ENCODE data around the gene UBAC2. TPM values are rescaled to one million over a fixed set of nuclear protein-coding genes. Genes with fewer than 3 reads are reported as not detected.

Gene UBAC2
- total RNA-seq, 1 experiment from 2014 or later, result 52.4 TPM

DNA sequence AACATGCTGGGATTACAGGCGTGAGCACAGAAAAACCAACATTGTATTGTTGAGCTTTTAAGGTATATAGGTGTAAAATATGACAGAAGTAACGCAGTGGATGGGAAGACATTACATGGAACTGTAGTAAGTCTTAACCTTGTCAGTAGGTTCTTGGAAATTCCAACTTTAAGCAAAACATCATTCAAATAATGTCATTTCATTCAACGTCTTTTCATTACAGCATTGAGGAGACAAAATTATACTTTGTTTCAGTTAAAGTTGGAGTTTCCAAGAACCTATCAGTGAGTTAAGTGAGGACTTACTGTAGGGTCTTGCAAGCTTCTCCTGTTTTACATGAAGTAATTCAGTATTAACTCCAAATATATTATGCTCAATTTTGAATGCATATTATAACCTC, 133.6 kb downstream of the UBAC2 start:
- DNase-seq (ENCODE audit: low read depth), result no peak

DNA sequence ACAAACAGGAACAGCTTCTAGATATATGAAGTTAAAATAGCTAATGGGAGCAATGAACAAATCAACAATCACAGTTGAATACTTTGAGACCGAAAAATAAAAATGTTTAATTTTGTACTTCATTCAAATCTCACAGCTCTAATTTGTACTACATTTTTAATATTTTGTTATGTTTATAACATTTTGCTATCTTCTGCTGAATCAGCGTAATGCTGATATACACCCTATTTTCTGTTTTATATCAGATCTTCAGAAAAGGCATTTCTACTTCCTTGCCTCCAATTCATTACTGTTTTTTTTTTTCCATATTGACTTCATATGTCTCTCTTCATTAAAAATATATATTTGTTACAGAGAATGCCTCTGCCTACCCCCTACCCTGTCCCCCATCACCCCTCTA, 134.4 kb downstream of the UBAC2 start:
- no peak for DNase-seq (ENCODE audit: low read depth)

DNA sequence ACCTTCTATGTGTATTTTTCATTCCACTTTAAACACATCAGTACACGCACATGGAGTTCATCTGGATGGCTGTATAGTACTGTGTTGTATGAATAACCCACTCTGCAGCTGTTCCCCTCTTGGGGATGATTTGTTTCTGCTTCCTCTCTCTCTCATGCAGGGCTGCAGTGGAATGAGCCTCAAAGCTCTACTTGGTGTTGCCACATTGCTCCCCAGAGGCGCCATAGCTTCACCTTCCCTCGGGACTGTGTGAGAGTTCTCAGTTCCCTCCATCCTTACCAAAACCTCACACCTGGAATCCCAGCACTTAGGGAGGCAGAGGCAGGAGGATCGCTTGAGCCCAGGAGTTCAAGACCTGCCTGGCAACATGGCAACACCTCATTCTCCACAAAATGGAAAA, 134.9 kb downstream of the UBAC2 start:
- no peak for DNase-seq (ENCODE audit: low read depth)

DNA sequence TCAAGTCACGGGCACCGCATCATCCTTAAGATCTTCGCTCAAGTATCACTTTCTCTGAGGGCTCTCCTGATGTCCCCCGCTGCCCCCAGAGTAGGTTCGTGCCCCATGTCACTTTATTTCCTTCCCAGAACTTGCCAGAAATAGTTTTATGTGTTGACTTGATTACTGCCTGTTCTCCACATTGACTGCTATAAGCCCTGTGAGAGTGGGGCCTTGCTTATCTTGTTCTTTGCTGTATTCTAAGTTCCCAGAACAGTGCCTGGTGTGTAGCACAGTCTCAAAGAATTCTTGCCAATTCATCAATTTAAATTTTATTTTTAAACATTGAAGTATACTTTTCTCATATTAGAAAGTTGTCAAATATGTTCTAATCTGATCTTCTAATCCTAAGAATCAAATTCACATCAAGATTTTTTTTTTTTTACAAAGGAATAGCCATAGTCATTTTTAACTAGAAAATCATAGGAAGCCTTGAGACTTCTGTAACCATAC, 138.6 kb downstream of the UBAC2 start:
- DNase-seq (ENCODE audit: low read depth), result no peak

DNA sequence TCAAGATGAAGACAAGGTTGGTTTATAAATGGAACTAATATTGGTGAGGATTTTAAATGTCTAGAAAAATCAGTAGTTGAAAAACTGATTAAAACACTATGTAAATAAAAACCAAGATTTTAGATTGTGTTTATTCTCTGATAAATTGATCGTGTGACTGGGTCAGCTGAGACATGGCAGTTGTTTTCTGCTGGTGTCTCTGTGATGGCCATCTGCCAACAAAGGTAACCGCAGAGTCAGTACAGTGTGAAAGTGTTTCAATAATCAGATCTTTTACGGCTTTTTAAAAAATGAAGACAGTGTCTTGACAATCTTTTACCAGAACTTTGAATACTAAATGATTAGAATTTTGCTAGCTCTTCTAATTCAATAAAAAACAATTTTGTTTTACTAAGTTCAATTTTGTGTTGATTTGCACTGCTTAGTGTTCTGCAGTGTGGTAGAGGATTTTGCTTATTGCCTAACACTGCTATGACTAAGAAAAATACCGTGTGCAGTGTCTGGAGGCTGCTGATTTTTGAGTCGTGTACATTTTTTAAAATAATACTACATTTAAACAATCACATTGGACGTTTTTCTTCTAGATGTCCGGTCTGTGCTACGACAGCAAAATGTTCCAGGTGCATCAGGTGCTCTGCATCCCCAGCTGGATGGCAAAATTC, 139.2 kb downstream of the UBAC2 start:
- no peak for DNase-seq (ENCODE audit: low read depth)

DNA sequence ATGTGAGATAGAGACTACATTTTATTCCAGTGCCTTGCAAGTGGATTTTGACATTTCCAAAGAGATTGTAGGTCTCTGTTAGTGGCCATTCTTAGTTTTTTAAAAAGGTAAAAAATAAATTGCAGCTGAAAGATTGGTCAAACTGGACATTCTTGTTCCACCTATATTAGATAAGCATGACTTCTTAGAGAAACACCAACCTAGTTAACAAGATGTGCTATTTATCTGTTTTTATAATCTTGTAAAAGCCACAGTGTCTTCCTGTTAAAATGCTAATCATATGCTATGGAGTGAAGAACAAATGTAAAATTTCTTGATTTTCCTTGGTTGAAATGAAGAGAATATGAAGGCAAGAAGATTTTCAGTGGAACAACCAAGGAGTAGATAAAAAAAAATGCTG, 140.0 kb downstream of the UBAC2 start:
- no peak for DNase-seq (ENCODE audit: low read depth)

DNA sequence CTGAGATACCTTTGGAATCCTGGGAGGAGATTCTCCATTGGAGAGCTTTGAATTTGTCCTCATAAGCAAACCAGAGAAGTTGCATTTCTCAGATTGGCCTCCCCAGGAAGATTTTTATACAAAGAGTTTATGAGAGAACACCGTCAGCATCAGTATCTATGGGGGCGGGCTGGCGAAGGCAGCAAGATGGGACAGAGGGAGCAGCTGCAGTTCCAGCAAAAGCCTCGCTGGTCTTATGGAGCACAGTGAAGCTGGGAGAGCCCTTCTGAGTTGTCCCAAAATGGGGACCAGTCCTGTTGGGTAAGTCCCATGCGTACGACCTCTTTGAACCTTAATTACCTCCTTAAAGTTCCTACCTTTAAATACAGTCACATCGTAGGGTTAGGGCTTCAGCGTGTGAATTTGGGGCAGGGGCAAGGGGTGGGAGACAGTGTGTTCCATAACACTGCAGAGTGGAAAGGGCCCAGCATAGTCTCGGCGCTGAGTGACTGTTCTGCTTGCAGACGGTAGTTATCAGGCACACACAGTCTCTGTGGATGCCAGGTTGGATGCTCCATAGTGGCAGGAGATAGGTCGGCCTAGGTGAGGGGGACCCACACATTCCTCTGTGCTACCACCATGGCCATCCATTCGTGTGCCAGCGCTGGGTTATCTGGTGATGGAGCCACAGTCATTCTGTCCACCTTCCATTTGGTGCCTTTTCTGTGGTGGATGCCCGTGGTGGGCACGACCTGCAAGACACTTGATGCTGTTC, 141.5 kb downstream of the UBAC2 start:
- DNase-seq (ENCODE audit: low read depth), result no peak

DNA sequence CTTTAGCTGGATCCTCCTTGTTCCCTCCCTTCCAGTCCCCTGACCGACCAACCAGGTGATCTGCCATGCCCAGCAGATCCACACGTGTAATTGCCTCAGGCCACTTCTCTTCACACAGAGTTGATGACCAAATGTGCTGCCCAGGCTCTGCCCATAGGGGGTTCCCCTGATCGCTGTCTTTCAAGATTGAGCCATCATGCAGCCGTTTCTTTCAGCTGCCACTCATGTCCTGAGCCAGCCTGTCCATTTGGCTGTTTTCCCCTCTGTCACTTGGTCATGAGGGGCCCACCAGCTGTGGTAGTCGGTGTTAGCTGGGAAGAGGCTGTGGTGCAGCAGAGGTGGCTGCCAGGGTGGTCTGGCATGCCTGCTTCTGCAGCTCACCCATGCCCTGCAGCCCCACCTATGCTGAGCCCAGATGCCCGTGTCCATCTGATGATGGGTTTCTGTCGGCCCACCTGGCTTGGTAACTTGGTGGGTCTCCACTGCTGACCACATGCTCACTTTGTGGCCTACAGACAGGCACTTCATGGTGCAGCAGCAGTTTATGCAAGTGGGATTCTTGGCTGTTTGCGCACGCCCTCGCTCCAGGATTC, 142.2 kb downstream of the UBAC2 start:
- no peak for DNase-seq (ENCODE audit: low read depth)

DNA sequence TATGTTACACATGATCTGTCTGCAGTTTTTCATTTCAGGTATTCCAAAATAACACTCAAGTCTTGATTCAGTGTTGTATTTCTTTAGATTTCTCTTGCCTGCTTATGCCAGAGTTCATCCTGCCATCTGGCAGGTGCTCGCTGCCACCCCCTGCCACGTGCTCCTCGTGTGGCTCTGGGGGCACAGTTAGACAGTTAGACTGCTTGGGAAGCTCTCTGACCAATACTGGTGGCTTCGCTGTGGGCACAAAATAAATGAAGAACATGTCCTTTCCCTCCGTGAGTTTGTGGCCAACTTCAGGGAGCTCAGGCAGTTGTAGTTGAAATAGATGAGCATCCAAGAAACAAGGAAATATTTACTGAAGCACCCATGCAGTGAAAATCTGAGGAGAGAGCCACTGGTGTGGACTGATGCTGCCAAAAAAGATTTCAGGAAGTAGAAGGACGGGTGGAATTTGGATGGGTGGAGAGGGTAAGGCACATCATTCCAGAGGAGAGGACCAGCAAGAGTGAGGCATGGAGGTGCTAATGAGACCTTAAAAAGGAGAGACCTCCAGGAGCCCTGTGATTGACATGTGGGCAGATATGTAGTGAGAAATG, 144.1 kb downstream of the UBAC2 start:
- no peak for DNase-seq (ENCODE audit: low read depth)

DNA sequence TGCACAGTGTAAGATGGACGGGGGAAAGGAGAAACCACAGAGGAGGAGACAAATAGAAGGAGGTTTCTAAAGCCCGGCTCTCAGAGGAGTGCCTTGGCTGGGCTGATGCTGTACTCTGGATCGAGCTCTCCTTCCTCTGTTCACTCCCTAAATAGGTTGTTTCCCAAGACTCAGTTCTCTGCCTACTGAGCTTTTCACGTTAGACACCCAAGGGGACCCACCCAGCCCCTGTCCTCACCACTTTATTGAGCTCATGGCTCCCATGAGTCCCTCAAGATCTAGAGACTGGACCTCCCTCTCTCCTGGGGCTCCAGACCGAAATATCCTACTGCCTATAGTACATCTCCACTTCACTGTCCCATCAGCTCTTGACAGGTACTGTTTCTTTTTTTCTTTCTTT, 144.7 kb downstream of the UBAC2 start:
- no peak for DNase-seq (ENCODE audit: low read depth)

DNA sequence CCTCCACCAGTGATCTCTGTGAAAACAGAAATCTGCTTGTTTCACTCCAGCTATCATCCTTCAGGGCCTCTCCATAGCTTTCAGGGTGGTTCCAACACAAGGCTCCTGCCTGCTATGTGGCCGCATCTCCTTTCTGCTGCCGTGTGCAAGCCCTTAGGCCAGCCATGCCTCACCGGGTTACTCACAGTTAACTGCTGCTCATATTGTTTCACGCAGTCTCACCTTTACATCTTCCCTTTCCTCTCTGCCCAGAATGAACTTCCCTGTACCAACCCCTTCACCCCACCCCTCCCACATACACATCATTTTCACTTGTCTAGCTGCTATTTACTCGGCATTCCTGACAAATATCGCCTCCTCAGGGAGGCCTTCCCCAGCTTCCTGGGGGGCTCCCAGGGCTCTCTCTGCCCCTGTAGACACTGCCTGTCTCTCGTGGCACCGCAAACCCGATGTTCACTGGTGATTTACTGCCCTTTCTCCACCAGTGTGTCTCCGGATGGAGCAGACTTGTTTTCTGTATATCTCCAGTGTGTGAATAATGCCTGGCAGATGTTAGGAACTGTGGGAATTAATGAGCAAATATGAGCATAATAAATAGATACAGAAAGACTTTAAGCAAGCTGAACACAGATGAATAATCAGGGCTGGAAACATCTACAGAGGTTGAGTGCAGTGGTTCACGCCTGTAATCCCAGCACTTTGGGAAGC, 145.8 kb downstream of the UBAC2 start:
- no peak for DNase-seq (ENCODE audit: low read depth)

DNA sequence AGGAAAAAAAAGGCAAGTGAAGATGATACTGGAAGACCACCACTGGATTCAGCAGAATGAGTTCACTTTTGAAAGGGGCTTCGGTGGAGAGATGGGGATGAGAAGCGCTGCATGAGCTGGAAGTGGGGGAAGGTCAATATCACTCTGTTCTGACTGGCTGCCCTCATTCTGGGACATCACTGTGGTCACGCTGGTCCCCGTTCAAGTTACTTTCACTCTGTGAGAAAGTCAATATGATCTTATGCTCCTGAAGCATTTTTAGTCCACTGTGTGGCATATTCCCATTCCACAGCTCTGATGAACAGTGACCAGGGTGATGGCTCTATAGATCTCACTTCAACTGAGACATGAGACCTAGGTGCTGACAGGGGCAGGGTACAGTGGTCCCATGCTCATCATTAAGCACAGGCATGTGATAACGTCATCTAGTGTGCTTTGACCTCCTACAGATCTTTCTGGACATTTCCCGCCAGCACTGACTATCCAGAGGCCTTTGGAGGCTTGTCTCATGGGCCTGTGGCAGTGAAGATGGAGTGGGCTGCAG, 146.8 kb downstream of the UBAC2 start:
- DNase-seq (ENCODE audit: low read depth), result no peak

DNA sequence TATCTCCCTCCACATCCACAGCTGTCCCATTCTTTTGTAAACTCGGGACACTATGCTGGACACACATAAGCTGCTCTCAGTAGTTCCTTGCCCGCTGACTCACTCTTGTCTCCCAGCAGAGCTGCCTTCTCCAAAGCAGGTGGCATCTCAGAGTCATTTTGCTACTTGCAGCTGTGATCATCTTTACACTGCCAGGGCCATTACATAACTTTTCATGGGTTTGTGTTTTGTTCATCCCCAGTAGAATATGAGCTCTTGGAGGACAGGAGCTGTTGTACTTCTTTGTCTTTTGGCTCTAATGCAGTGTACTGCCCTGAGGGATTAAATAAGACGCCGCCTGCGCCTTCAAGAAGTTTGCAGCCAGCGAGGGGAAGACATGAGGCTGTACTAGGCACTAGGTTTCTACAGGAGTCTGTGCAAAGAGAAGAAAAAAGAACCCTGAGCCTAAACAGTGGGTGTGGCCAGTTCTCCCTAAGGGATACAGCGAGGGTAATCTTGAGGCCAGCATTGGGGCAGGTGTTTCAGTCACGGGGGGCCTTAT, 147.3 kb downstream of the UBAC2 start:
- DNase-seq (ENCODE audit: low read depth), result no peak

DNA sequence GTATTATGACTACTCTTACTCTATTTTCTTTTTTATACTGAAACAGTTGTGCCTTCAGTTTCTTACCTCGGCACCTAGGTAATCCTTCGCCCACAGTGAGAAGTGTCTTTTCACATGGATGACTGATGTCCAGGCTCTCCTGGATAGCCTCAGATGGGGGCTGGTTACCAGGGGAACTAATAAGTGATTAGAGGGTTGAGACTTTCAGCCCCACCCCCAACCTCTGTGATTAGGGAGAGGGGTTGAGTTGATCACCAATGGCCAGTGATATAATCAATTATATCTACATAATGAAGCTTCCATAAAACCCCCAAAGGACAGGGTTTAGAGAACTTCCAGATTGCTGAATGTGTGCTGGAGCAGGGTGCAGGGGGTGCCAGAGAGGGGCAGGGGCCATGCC, 149.5 kb downstream of the UBAC2 start:
- no peak for DNase-seq (ENCODE audit: low read depth)

DNA sequence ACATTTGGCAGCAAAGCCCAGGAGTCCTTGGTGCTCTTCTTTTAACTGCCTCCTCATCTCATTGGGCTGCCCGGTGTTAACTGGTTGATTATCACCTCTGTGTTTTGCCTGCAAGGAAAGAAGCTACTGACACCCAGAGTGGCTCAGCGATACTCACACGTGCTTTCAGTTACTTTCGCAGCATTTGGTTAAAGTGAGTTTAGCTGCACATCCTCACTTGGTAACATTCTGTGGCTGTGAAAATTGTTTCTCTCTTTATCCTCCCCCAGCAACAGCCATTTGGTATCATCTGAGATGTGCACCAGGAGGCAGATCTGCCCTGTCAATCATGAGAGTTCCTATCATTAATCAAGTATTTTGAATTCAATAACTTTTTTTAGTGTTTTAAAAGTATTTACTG, 151.1 kb downstream of the UBAC2 start:
- no peak for DNase-seq (ENCODE audit: low read depth)

DNA sequence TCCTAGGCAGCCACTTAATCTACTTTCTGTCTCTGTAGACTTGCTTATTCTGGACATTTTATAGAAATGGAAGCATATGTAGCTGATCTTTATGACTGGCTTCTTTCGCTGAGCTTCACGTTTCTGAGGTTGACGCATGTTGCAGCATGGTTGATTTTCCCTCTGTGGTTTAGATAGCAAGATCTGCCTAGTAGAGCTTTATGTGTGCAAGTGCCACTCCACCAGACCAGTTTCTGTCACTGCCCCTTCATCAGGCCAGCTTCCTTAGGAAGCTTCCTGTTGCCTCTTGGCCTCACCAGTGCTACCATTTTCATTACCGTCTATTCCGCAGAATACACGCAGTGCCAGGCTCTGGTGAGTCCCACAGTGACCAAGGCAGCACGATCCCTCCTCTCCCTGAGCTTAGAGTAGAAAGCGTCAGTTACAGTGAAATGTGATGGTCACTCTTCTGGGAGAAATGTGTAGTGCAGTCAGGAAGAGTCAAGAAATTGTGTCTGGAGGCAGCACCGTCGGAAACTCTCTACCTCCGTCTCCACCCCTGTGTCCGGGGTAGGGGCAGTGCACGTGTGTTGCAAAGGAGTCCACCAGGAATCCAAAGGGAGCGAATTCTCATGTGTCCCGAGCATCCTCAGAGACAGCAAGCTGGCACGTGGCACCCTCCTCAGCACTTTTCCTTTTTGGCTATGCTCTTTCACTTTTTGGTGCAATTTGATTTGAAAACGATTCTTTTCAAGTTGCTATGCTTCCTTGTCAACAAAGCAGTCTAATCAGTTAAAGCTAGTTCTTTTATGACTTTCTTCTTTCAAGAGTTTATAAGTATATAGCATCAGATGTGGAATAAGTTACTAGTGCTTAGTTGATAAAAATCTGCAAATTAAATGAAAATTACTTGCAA, 151.9 kb downstream of the UBAC2 start:
- no peak for DNase-seq (ENCODE audit: low read depth)

DNA sequence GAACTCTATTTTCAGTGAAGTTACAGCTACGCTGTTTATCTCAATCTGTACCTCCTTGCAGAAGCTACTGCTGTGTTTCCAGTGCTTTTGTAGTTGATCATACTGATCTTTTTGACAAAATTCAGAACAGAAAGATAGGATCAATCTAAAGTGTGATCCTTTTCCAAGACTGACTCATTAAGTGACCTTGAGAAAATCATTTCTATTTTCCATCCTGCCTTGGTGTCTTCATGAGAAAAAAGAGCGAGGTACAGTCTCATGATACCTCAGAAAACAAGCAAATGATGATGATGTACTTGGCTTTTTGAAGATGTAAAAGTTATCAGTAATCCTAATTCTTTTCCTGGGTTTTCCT, 152.6 kb downstream of the UBAC2 start:
- DNase-seq (ENCODE audit: low read depth), result no peak

DNA sequence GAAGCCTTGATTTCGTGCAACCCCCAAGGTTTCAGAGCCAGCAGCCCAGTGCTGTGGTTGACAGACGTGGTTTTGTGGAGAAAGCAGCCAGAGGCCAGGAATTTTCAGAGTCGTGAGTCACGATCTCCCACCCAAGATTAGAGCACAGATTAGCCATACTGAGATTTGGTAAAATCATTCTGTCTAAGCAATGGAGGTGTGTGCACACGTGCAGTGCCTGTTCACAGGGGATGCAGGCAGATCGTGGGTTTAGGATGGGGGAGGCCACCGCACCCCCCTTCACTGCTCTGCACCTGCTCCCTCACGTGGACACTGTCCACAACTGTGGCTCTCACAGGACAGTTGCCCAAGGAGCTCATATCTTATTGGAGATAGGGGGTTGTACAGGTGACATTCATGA, 153.2 kb downstream of the UBAC2 start:
- DNase-seq (ENCODE audit: low read depth), result peak; percentile 63

DNA sequence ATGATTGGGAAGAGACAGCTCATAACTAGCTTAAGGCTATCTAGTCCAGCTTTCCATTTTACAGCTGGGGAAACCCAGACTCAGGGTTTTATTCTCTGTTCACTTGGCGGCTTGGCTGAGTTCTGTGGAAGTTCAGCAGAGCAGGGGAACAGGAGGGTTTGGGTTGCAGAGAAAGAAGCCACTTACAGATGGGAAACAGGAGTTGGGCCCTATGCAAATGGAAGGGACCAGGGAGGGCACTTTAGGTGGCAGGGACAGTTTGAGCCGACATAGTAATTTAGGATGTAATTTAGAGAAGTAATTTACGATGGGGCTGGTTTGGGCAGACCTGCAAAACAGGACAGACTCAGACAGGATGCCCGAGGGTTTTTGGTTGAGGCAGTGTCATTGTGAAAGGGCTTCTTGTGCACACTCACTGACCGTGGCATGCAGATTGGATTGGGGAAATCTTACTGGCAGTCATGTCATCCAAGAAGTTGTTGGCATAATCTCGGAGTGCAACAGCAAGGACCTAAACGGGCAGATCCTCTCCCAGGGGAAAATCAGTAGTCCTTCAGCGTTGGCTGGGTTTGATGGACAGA, 153.8 kb downstream of the UBAC2 start:
- no peak for DNase-seq (ENCODE audit: low read depth)

All from HT1080 (cell line).